ENCODE measurements around the gene TGFBRAP1.

The TGFBRAP1 gene

DNA sequence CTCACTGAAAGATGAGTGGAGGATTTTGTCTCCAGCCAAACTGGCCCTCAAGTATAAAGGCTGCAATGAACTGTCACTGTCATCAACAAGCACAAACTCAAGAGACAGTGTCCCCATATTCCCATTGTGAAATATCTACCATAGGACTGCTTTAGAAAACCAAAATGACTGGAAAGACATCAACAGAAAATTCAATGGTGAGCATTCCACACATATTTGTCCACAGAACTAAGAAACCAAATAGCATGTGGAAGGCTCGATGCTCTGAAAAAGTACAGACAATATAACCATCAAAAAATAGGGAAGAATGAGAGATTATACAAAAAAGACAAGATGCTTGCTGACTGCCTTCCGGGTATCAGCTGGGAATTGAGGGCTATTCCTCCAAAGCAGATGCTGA lies 37.6 kb downstream of the TGFBRAP1 start:
- TF ChIP-seq CTCF (IDR thresholded peaks at IDR 0.05; ENCODE audit: low read length) = no peak
- TF ChIP-seq EZH2phosphoT487 (IDR thresholded peaks at IDR 0.05; ENCODE audit: low read length) = no peak
- no peak for TF ChIP-seq EZH2 (optimal IDR thresholded peaks at IDR 0.05; ENCODE audit: low read depth, low read length)
- H3K79me2 ChIP-seq (ENCODE audit: low read length) = no peaks in the 10 kb centered on the region
- H3K9ac ChIP-seq (ENCODE audit: low read length) = no peak overlapping the region
- no peaks in the 10 kb centered on the region for H3F3A ChIP-seq (ENCODE audit: insufficient read depth, low read length)
- no peak overlapping the region for H2AFZ ChIP-seq (ENCODE audit: low read length)
- H3K9me3 ChIP-seq (replicated peaks; ENCODE audit: insufficient read depth, low read length) = no peaks in the 10 kb centered on the region
- no peak overlapping the region for H3K27ac ChIP-seq (ENCODE audit: low read length)
- H3K4me3 ChIP-seq (ENCODE audit: low read length) = no peak overlapping the region
- no peaks in the 10 kb centered on the region for H3K9me2 ChIP-seq (replicated peaks; ENCODE audit: insufficient read depth, low read length)
- H3K4me1 ChIP-seq (ENCODE audit: low read length) = no peaks in the 10 kb centered on the region
- no peak overlapping the region for H3K4me2 ChIP-seq (ENCODE audit: low read depth, low read length)
- peaks cover 4% of the 10 kb centered on the region; the same call in 1 of the 2 replicates for H4K20me1 ChIP-seq (ENCODE audit: insufficient read depth, low read length)
- no peak for DNase-seq
- H3K27me3 ChIP-seq (replicated peaks; ENCODE audit: insufficient read depth, low read length) = no peaks in the 10 kb centered on the region
- H3K36me3 ChIP-seq (replicated peaks; ENCODE audit: insufficient read depth, low read length) = peaks cover 12% of the 10 kb centered on the region; the same call in 1 of the 2 replicates

- H3K79me2 ChIP-seq (ENCODE audit: low read length) = no peaks in the 10 kb centered on the region
- no peaks in the 10 kb centered on the region for H3K9me3 ChIP-seq (replicated peaks; ENCODE audit: insufficient read depth, low read length)
- no peak for DNase-seq
- no peaks in the 10 kb centered on the region for H3F3A ChIP-seq (ENCODE audit: insufficient read depth, low read length)
- peaks cover 4% of the 10 kb centered on the region; the same call in 1 of the 2 replicates for H4K20me1 ChIP-seq (ENCODE audit: insufficient read depth, low read length)
- no peak overlapping the region for H3K4me2 ChIP-seq (ENCODE audit: low read depth, low read length)
- no peak overlapping the region for H3K9ac ChIP-seq (ENCODE audit: low read length)
- no peak overlapping the region for H3K27ac ChIP-seq (ENCODE audit: low read length)
- no peaks in the 10 kb centered on the region for H3K9me2 ChIP-seq (replicated peaks; ENCODE audit: insufficient read depth, low read length)
- H3K36me3 ChIP-seq (replicated peaks; ENCODE audit: insufficient read depth, low read length) = peaks cover 11% of the 10 kb centered on the region; the same call in 1 of the 2 replicates
- TF ChIP-seq EZH2phosphoT487 (IDR thresholded peaks at IDR 0.05; ENCODE audit: low read length) = no peak
- no peak for TF ChIP-seq EZH2 (optimal IDR thresholded peaks at IDR 0.05; ENCODE audit: low read depth, low read length)
- no peak for TF ChIP-seq CTCF (IDR thresholded peaks at IDR 0.05; ENCODE audit: low read length)
- H2AFZ ChIP-seq (ENCODE audit: low read length) = no peak overlapping the region
- no peaks in the 10 kb centered on the region for H3K27me3 ChIP-seq (replicated peaks; ENCODE audit: insufficient read depth, low read length)
- no peak overlapping the region for H3K4me3 ChIP-seq (ENCODE audit: low read length)
- no peaks in the 10 kb centered on the region for H3K4me1 ChIP-seq (ENCODE audit: low read length)
Observed at GRCh38 chr2:105290981-105291660, 38.4 kb downstream of the TGFBRAP1 start.

- Histone ChIP-seq H3K27ac (ENCODE audit: low read length) (no peak overlapping the region), H3K9me3 (replicated peaks; ENCODE audit: insufficient read depth, low read length) (no peaks in the 10 kb centered on the region), H3K4me2 (ENCODE audit: low read depth, low read length) (no peak overlapping the region), H3K4me1 (ENCODE audit: low read length) (no peaks in the 10 kb centered on the region), H3K27me3 (replicated peaks; ENCODE audit: insufficient read depth, low read length) (no peaks in the 10 kb centered on the region), H2AFZ (ENCODE audit: low read length) (no peak overlapping the region), H4K20me1 (ENCODE audit: insufficient read depth, low read length) (no peaks in the 10 kb centered on the region), H3K9ac (ENCODE audit: low read length) (no peak overlapping the region), H3K9me2 (replicated peaks; ENCODE audit: insufficient read depth, low read length) (no peaks in the 10 kb centered on the region), H3F3A (ENCODE audit: insufficient read depth, low read length) (no peaks in the 10 kb centered on the region), H3K4me3 (ENCODE audit: low read length) (no peak overlapping the region), H3K79me2 (ENCODE audit: low read length) (no peaks in the 10 kb centered on the region), H3K36me3 (replicated peaks; ENCODE audit: insufficient read depth, low read length) (peaks cover 7% of the 10 kb centered on the region)
- no peak for DNase-seq
- TF ChIP-seq EZH2phosphoT487 (IDR thresholded peaks at IDR 0.05; ENCODE audit: low read length) (no peak), EZH2 (optimal IDR thresholded peaks at IDR 0.05; ENCODE audit: low read depth, low read length) (no peak), CTCF (IDR thresholded peaks at IDR 0.05; ENCODE audit: low read length) (no peak)
Observed at GRCh38 chr2:105288133-105288532, 41.4 kb downstream of the TGFBRAP1 start.
